ENCODE data around the gene ANAPC7. TPM values are rescaled to one million over a fixed set of nuclear protein-coding genes. Genes with fewer than 3 reads are reported as not detected.
A peak's percentile ranks its signal among the peaks of the same experiment; 100 is the strongest.

Gene ANAPC7
- total and polyA plus RNA-seq, 9 of the 15 experiments (the other 6 are each of a cell fraction or from before 2014, with no cell fraction given): 46.7 to 158 (median 109) TPM

- TF ChIP-seq THRB (CRISPR knock-in tag; conservative IDR thresholded peaks at IDR 0.05) (no peak; the same call in 1 of the 2 replicates), RBM25 (IDR thresholded peaks at IDR 0.05; ENCODE audit: low read depth, low read length, severe bottlenecking) (no peak), UBTF (IDR thresholded peaks at IDR 0.05; ENCODE audit: borderline replicate concordance in 1 of 2, low read depth in 2 of 2, low read length in 2 of 2) (0 out of 4 replicates have a peak, but pooled peaks of 1 of the 2 experiments have one; percentile 54), ELK3 (CRISPR knock-in tag; IDR thresholded peaks at IDR 0.05) (no peak), NCOA1 (IDR thresholded peaks at IDR 0.05; ENCODE audit: low read depth) (peak; percentile 28; the same call in 1 of the 2 replicates), PRDM10 (IDR thresholded peaks at IDR 0.05; ENCODE audit: partially characterized antibody) (peak; percentile 46), SRSF1 (IDR thresholded peaks at IDR 0.05; ENCODE audit: low read depth, low read length) (no peak), KLF1 (tag; IDR thresholded peaks at IDR 0.05) (peak; percentile 49; the same call in 1 of the 2 replicates), ZNF184 (CRISPR knock-in tag; IDR thresholded peaks at IDR 0.05) (no peak), HDAC8 (tag; IDR thresholded peaks at IDR 0.05) (no peak), SP1 (CRISPR knock-in tag; IDR thresholded peaks at IDR 0.05) (peak; percentile 96), ZBTB33 (CRISPR knock-in tag; IDR thresholded peaks at IDR 0.05) (peak; percentile 72), ZSCAN29 (IDR thresholded peaks at IDR 0.05) (no peak), ASH1L (IDR thresholded peaks at IDR 0.05; ENCODE audit: borderline replicate concordance, low read depth, partially characterized antibody) (peak; percentile 74), CC2D1A (IDR thresholded peaks at IDR 0.05) (peak; percentile 60), TEAD1 (CRISPR knock-in tag; IDR thresholded peaks at IDR 0.05) (peak in 1 of 2 experiments; percentile 24; a peak in 1 of 4 replicates), MED1 (CRISPR knock-in tag; IDR thresholded peaks at IDR 0.05; ENCODE audit: borderline replicate concordance) (no peak)
Measured at GRCh38 chr12:110449799-110450497, 46.4 kb upstream of the ANAPC7 start, which contains the start of gene ARPC3 (continued).
